Neuron (in vitro differentiated cells): ENCODE measurements around the gene PAX2.

Source experiments
- H2AFZ ChIP-seq: one replicate; pipeline ENCODE4 v1.6.1; 2013; ENCODE audit warnings: low read depth, mild to moderate bottlenecking, inconsistent platforms, low read length, moderate library complexity
- H3K27me3 ChIP-seq: one replicate; pipeline ENCODE4 v1.6.1; 2013; ENCODE audit warnings: low read length; ENCODE audit not compliant: insufficient read depth
- H3K36me3 ChIP-seq: one replicate; pipeline ENCODE4 v1.6.1; 2013; ENCODE audit warnings: low read length; ENCODE audit not compliant: insufficient read depth
- H3K4me1 ChIP-seq: one replicate; pipeline ENCODE4 v1.6.1; 2013; ENCODE audit warnings: low read length; ENCODE audit not compliant: insufficient read depth
- H3K4me3 ChIP-seq: 2 replicates; pipeline ENCODE4 v1.5.1; 2013; ENCODE audit warnings: mild to moderate bottlenecking, low read length, moderate library complexity
- H3K9me3 ChIP-seq: one replicate; pipeline ENCODE4 v1.6.1; 2013; ENCODE audit warnings: low read length

The PAX2 gene

GRCh38 chr10:100805543-100806355 is 60.4 kb downstream of the PAX2 start:
- Histone ChIP-seq H3K4me1 (no peaks in the 10 kb centered on the region), H3K36me3 (no peaks in the 10 kb centered on the region), H2AFZ (no peak overlapping the region), H3K9me3 (no peaks in the 10 kb centered on the region), H3K4me3 (no peak overlapping the region), H3K27me3 (peaks cover 78% of the 10 kb centered on the region)

GRCh38 chr10:100806356-100806645 is 60.9 kb downstream of the PAX2 start:
- Histone ChIP-seq H3K36me3 (no peaks in the 10 kb centered on the region), H3K27me3 (peaks cover 77% of the 10 kb centered on the region), H3K9me3 (no peaks in the 10 kb centered on the region), H2AFZ (no peak overlapping the region), H3K4me1 (no peaks in the 10 kb centered on the region), H3K4me3 (no peak overlapping the region)

GRCh38 chr10:100807241-100807951 is 62.0 kb downstream of the PAX2 start:
- H3K9me3 ChIP-seq: no peaks in the 10 kb centered on the region
- H3K36me3 ChIP-seq: no peaks in the 10 kb centered on the region
- H3K4me3 ChIP-seq: no peak overlapping the region
- no peak overlapping the region for H2AFZ ChIP-seq
- H3K27me3 ChIP-seq: peaks cover 79% of the 10 kb centered on the region
- H3K4me1 ChIP-seq: no peaks in the 10 kb centered on the region

GRCh38 chr10:100808876-100809275 is 63.5 kb downstream of the PAX2 start:
- Histone ChIP-seq H3K27me3 (peaks cover 78% of the 10 kb centered on the region), H3K4me3 (no peak overlapping the region), H3K9me3 (no peaks in the 10 kb centered on the region), H2AFZ (no peak overlapping the region), H3K36me3 (no peaks in the 10 kb centered on the region), H3K4me1 (no peaks in the 10 kb centered on the region)

GRCh38 chr10:100810091-100810834 is 64.9 kb downstream of the PAX2 start:
- H3K4me1 ChIP-seq: no peaks in the 10 kb centered on the region
- no peak overlapping the region for H2AFZ ChIP-seq
- no peak overlapping the region for H3K4me3 ChIP-seq
- H3K27me3 ChIP-seq: peaks cover 80% of the 10 kb centered on the region
- H3K9me3 ChIP-seq: no peaks in the 10 kb centered on the region
- no peaks in the 10 kb centered on the region for H3K36me3 ChIP-seq

GRCh38 chr10:100810835-100811116 is 65.4 kb downstream of the PAX2 start:
- H3K4me3 ChIP-seq: no peak overlapping the region
- H3K4me1 ChIP-seq: no peaks in the 10 kb centered on the region
- no peaks in the 10 kb centered on the region for H3K36me3 ChIP-seq
- no peaks in the 10 kb centered on the region for H3K9me3 ChIP-seq
- peaks cover 83% of the 10 kb centered on the region for H3K27me3 ChIP-seq
- H2AFZ ChIP-seq: no peak overlapping the region

GRCh38 chr10:100811261-100811660 is 65.9 kb downstream of the PAX2 start:
- H3K27me3 ChIP-seq: peaks cover 84% of the 10 kb centered on the region
- H3K36me3 ChIP-seq: no peaks in the 10 kb centered on the region
- no peak overlapping the region for H3K4me3 ChIP-seq
- H3K9me3 ChIP-seq: no peaks in the 10 kb centered on the region
- no peak overlapping the region for H2AFZ ChIP-seq
- no peaks in the 10 kb centered on the region for H3K4me1 ChIP-seq

- Histone ChIP-seq H3K27me3 (peaks cover 84% of the 10 kb centered on the region), H3K4me1 (no peaks in the 10 kb centered on the region), H3K4me3 (no peak overlapping the region), H2AFZ (no peak overlapping the region), H3K36me3 (no peaks in the 10 kb centered on the region), H3K9me3 (no peaks in the 10 kb centered on the region)
Observed at GRCh38 chr10:100811752-100812750, 66.7 kb downstream of the PAX2 start.

GRCh38 chr10:100812978-100813377 is 67.6 kb downstream of the PAX2 start:
- H2AFZ ChIP-seq: no peak overlapping the region
- no peaks in the 10 kb centered on the region for H3K9me3 ChIP-seq
- H3K4me1 ChIP-seq: no peaks in the 10 kb centered on the region
- H3K4me3 ChIP-seq: no peak overlapping the region
- peaks cover 80% of the 10 kb centered on the region for H3K27me3 ChIP-seq
- H3K36me3 ChIP-seq: no peaks in the 10 kb centered on the region

- Histone ChIP-seq H3K9me3 (no peaks in the 10 kb centered on the region), H3K4me1 (no peaks in the 10 kb centered on the region), H3K4me3 (no peak overlapping the region), H3K36me3 (no peaks in the 10 kb centered on the region), H2AFZ (no peak overlapping the region), H3K27me3 (peaks cover 72% of the 10 kb centered on the region)
Observed at GRCh38 chr10:100814751-100815474, 69.5 kb downstream of the PAX2 start.

GRCh38 chr10:100816671-100817070 is 71.3 kb downstream of the PAX2 start:
- no peaks in the 10 kb centered on the region for H3K36me3 ChIP-seq
- H3K4me1 ChIP-seq: no peaks in the 10 kb centered on the region
- no peaks in the 10 kb centered on the region for H3K9me3 ChIP-seq
- H2AFZ ChIP-seq: no peak overlapping the region
- no peak overlapping the region for H3K4me3 ChIP-seq
- H3K27me3 ChIP-seq: peaks cover 62% of the 10 kb centered on the region

- Histone ChIP-seq H3K27me3 (peaks cover 60% of the 10 kb centered on the region), H3K9me3 (no peaks in the 10 kb centered on the region), H3K36me3 (no peaks in the 10 kb centered on the region), H2AFZ (no peak overlapping the region), H3K4me1 (no peaks in the 10 kb centered on the region), H3K4me3 (no peak overlapping the region)
Observed at GRCh38 chr10:100817268-100817839, 72.0 kb downstream of the PAX2 start.
